ENCODE data around the gene CDC14A. TPM values are rescaled to one million over a fixed set of nuclear protein-coding genes. Genes with fewer than 3 reads are reported as not detected.

The CDC14A gene
- total and polyA plus RNA-seq, 2 donors (not counting 3 experiments of a cell fraction or from before 2014, with no cell fraction given) = 3.4 to 13.9 TPM

GRCh38 chr1:100544791-100545190 is 192.5 kb downstream of the CDC14A start:
- Histone ChIP-seq H3K9ac (replicated peaks; ENCODE audit: extremely low read depth, insufficient read depth, low read length) (no peak overlapping the region), H3K9me3 (replicated peaks; ENCODE audit: control insufficient read depth, insufficient read depth, low read length) (no peaks in the 10 kb centered on the region), H3K4me3 (replicated peaks in 1 of 3; ENCODE audit: insufficient read depth in 1 of 3, low read depth in 1 of 3, low read length in 3 of 3) (no peak overlapping the region), H3K27ac (ENCODE audit: insufficient read depth, low read depth, low read length) (no peak overlapping the region), H3K27me3 (ENCODE audit: control insufficient read depth in 2 of 2, insufficient read depth in 2 of 2, low read length in 2 of 2) (peaks cover 0 to 3% of the 10 kb centered on the region in 2 experiments), H3K36me3 (ENCODE audit: control insufficient read depth in 2 of 2, extremely low read depth in 1 of 2, insufficient read depth in 2 of 2, low read length in 2 of 2) (no peaks in the 10 kb centered on the region), H2AFZ (ENCODE audit: low read depth, low read length) (no peak overlapping the region), H3K9me1 (replicated peaks; ENCODE audit: control insufficient read depth, extremely low read depth, insufficient read depth, low read length) (no peaks in the 10 kb centered on the region), H3K4me1 (ENCODE audit: control insufficient read depth, extremely low read depth, insufficient read depth, low read length) (peaks cover 5% of the 10 kb centered on the region), H3K4me2 (ENCODE audit: insufficient read depth, low read length) (no peak overlapping the region), H3K79me2 (ENCODE audit: control insufficient read depth, insufficient read depth, low read length) (no peaks in the 10 kb centered on the region), H4K20me1 (replicated peaks; ENCODE audit: control insufficient read depth, extremely low read depth, insufficient read depth, low read length) (no peaks in the 10 kb centered on the region)
- ChIA-PET CTCF (no interaction called here), POLR2A (no interaction called here)
- TF ChIP-seq EZH2 (IDR thresholded peaks at IDR 0.05; ENCODE audit: borderline replicate concordance, low read depth, low read length, severe bottlenecking) = no peak
- TF ChIP-seq MYC (IDR thresholded peaks at IDR 0.05; ENCODE audit: low read depth, low read length) = no peak
- TF ChIP-seq GATA2 (IDR thresholded peaks at IDR 0.05; ENCODE audit: insufficient read depth, insufficient read length, low read depth, low read length) = no peak
- no peak for TF ChIP-seq FOS (IDR thresholded peaks at IDR 0.05; ENCODE audit: borderline replicate concordance, insufficient read depth, low read length)
- no peak for TF ChIP-seq MAX (IDR thresholded peaks at IDR 0.05; ENCODE audit: insufficient read depth, insufficient read length)
- no peak for TF ChIP-seq JUN (IDR thresholded peaks at IDR 0.05; ENCODE audit: borderline replicate concordance, insufficient read depth, insufficient read length, low read depth)
- intact Hi-C loops (cut with micrococcal nuclease) (no loop called here), dilution Hi-C loops (cut with MboI; ENCODE audit: extremely low pct_ligation_motif_present, low sequenced_read_pairs) (no loop called here)
- DNase-seq (ENCODE audit: low read depth, low spot score) (no peak), FAIRE-seq (no peak)
- BruUV-seq (replicated peaks) = no TSS peak

DNA sequence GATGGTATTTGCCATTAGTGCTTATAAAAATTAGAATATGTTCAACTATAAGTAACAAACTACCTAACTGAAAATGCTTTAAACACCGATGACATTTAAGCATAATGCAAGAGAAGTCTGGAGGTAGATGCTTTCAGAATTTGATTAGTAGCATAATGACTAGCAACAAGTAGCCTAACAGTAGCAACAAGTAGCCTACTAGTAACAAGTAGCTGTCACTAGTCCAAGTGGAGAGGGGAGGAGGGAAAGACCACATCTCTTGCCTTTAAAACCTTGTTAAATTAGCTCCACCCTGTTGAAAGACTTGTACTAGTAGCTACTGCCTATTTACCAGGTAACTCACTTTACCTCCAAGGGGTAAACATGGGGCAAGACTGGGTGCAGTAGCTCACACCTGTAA is 193.5 kb downstream of the CDC14A start:
- ChIA-PET POLR2A (no interaction called here), CTCF (interaction anchor here (1.3 kb wide), 1 partner anchor 20 kb away, joined by 3 read pairs; no protein-coding TSS in a partner anchor)
- intact Hi-C loops (cut with micrococcal nuclease) (no loop called here), dilution Hi-C loops (cut with MboI; ENCODE audit: extremely low pct_ligation_motif_present, low sequenced_read_pairs) (no loop called here)
- FAIRE-seq = no peak
- no peaks in the 10 kb centered on the region for H4K20me1 ChIP-seq (replicated peaks; ENCODE audit: control insufficient read depth, extremely low read depth, insufficient read depth, low read length)
- no peak for TF ChIP-seq POLR2AphosphoS5 (IDR thresholded peaks at IDR 0.05; ENCODE audit: insufficient read depth, low read depth, low read length)
- TF ChIP-seq JUN (IDR thresholded peaks at IDR 0.05; ENCODE audit: borderline replicate concordance, insufficient read depth, insufficient read length, low read depth) = no peak
- no peak for TF ChIP-seq MYC (IDR thresholded peaks at IDR 0.05; ENCODE audit: low read depth, low read length)
- TF ChIP-seq POLR2A (IDR thresholded peaks at IDR 0.05; ENCODE audit: low read depth, low read length) = no peak
- no peak for TF ChIP-seq GATA2 (IDR thresholded peaks at IDR 0.05; ENCODE audit: insufficient read depth, insufficient read length, low read depth, low read length)
- TF ChIP-seq EZH2 (IDR thresholded peaks at IDR 0.05; ENCODE audit: borderline replicate concordance, low read depth, low read length, severe bottlenecking) = no peak
- no peak for TF ChIP-seq MAX (IDR thresholded peaks at IDR 0.05; ENCODE audit: insufficient read depth, insufficient read length)
- no peak for TF ChIP-seq FOS (IDR thresholded peaks at IDR 0.05; ENCODE audit: borderline replicate concordance, insufficient read depth, low read length)
- TF ChIP-seq, protein P1, sequence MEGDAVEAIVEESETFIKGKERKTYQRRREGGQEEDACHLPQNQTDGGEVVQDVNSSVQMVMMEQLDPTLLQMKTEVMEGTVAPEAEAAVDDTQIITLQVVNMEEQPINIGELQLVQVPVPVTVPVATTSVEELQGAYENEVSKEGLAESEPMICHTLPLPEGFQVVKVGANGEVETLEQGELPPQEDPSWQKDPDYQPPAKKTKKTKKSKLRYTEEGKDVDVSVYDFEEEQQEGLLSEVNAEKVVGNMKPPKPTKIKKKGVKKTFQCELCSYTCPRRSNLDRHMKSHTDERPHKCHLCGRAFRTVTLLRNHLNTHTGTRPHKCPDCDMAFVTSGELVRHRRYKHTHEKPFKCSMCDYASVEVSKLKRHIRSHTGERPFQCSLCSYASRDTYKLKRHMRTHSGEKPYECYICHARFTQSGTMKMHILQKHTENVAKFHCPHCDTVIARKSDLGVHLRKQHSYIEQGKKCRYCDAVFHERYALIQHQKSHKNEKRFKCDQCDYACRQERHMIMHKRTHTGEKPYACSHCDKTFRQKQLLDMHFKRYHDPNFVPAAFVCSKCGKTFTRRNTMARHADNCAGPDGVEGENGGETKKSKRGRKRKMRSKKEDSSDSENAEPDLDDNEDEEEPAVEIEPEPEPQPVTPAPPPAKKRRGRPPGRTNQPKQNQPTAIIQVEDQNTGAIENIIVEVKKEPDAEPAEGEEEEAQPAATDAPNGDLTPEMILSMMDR (IDR thresholded peaks at IDR 0.05; ENCODE audit: extremely low read depth in 1 of 2, insufficient read depth in 1 of 2, low read depth in 1 of 2, low read length in 2 of 2) = no peak
- H3K4me1 ChIP-seq (ENCODE audit: control insufficient read depth, extremely low read depth, insufficient read depth, low read length) = no peaks in the 10 kb centered on the region
- H3K4me3 ChIP-seq (replicated peaks in 1 of 3; ENCODE audit: insufficient read depth in 1 of 3, low read depth in 1 of 3, low read length in 3 of 3) = no peak overlapping the region
- H3K79me2 ChIP-seq (ENCODE audit: control insufficient read depth, insufficient read depth, low read length) = no peaks in the 10 kb centered on the region
- H3K9me1 ChIP-seq (replicated peaks; ENCODE audit: control insufficient read depth, extremely low read depth, insufficient read depth, low read length) = no peaks in the 10 kb centered on the region
- no peak overlapping the region for H3K27ac ChIP-seq (ENCODE audit: insufficient read depth, low read depth, low read length)
- no peak overlapping the region for H3K4me2 ChIP-seq (ENCODE audit: insufficient read depth, low read length)
- H3K27me3 ChIP-seq (ENCODE audit: control insufficient read depth in 2 of 2, insufficient read depth in 2 of 2, low read length in 2 of 2) = no peaks in the 10 kb centered on the region
- DNase-seq (ENCODE audit: low read depth, low spot score) = no peak
- no peak overlapping the region for H3K9ac ChIP-seq (replicated peaks; ENCODE audit: extremely low read depth, insufficient read depth, low read length)
- H3K9me3 ChIP-seq (replicated peaks; ENCODE audit: control insufficient read depth, insufficient read depth, low read length) = no peaks in the 10 kb centered on the region
- BruUV-seq (replicated peaks) = no TSS peak
- no peaks in the 10 kb centered on the region for H3K36me3 ChIP-seq (ENCODE audit: control insufficient read depth in 2 of 2, extremely low read depth in 1 of 2, insufficient read depth in 2 of 2, low read length in 2 of 2)
- H2AFZ ChIP-seq (ENCODE audit: low read depth, low read length) = no peak overlapping the region

Measured in endothelial cell of umbilical vein (primary cell).